GM11168 (cell line): ENCODE data around the gene KNG1.
"Not testable (repeated sequence)": the region's sequence is repeated elsewhere in the genome, so short reads cannot be mapped to it uniquely, and the experiment has no call there.

ENCODE experiments used
- in situ Hi-C: fragments of 300-500 bp; cut with MboI; formaldehyde crosslinking; loops from one replicate; pipeline ENCODE4 v1.12.0; 2022; ENCODE audit warnings: low sequenced_read_pairs; ENCODE audit not compliant: unreplicated experiment

Gene KNG1

DNA sequence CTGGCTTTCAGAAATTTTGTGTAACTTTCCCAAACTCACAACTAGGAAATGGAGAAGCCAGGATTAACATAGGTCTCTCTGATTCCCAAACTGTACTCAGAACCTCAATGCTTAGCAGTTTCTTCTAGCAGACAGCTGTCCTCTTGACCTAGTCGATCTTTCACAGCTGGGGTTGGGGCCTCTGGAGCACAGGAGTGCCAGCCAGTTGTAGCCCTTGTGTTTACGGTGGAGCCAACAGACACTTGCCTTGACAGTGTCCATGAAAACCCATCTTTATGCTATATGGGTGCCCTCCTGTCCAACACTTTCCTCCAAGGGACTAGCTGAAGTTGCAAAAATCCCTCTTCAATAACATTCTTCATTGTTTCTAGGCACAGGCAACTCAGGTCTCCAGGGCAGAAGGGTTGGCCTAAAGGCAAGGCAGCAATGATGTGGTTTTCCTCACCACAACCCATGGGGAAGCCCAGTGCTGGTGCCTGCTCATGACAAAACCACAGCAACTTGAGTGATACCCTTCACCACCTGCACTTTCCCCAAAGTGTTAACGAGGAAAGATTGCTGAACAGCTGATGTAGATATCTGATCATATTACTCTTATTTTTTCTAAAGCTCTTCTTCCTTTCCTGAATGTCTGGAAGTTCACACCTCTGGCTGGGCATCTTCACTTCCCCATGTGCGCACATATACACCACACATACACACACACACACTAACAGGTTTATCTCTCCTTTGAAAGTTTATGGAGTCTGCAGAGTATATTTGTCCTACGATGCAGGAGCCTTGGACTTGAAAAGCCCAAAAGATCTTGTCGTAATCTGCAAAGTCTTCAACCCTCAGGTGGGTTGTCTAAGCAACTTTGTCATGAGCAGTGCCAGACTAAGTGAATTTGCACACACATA is 11.0 kb upstream of the KNG1 start:
- in situ Hi-C loops, result no loop called here

DNA sequence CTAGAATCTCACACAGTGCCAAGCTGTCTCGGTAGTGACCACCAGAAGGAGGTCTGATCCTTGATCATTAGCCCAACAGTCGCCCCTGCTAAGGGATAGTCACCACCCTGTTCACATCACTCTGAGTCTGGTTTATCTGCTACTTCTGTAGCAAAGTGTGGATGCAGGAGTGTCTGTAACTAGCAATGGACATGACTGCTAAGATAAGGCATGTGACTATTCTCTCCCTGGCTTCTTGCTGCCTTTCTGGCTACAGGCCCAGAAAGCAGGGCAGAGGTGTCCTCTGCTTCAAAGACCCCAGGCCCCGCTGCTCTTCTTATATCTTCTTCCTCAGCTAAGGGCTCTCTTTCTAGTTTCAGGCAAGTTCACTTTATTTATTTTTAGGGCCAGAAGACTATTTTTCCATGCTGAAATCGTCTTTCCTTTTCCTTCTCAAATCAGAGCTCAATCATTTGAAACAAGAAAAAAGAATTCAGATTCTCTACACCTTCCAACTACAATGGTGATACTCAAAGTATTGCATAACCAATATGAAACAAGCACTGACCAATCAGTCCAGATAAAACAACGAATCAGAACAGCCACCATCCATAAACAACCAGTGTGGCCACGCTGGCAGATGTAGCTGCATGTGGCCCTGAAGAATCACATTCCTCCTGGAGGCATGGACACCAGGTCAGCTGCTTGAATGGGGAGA is 8.0 kb upstream of the KNG1 start:
- in situ Hi-C loops, result no loop called here

DNA sequence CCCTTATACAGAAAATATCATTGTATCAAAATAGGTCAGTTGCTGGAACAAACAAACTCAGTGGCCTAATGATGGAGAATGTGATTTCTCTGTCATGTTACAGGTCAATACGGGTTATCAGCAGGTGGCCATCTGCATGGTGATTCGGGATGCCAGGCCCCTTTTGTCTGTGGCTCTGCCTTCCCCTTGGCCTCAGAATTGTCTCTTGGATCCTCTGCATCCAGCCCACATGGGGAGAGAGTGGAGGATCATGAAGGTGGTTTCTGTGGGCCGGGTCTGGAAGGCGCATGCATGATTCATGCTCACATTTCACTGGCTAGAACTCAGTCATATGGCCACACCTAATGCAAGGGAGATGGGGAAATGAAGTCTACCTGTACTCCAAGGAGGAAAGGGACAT is 6.5 kb upstream of the KNG1 start:
- in situ Hi-C loops, result not testable (repeated sequence)

DNA sequence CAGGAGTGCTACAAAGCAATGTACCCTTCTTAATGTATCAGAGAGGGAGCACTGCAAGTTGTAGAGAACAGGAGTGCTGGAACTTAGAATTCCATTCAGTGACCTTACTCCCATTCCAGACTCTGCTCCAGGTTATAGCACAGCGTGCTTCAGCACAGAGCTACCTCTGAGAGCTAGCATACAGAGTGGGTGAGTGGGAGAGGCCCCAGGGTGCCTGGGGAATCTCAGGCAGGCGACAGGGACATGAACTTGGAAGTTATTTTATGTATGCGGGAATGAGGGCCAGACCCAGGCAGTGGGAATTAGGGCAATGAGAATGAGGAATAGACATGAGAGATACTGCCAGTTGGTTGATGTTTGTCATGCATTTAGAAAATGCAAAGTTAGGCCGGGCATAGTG is 3.7 kb upstream of the KNG1 start:
- in situ Hi-C loops, result no loop called here

DNA sequence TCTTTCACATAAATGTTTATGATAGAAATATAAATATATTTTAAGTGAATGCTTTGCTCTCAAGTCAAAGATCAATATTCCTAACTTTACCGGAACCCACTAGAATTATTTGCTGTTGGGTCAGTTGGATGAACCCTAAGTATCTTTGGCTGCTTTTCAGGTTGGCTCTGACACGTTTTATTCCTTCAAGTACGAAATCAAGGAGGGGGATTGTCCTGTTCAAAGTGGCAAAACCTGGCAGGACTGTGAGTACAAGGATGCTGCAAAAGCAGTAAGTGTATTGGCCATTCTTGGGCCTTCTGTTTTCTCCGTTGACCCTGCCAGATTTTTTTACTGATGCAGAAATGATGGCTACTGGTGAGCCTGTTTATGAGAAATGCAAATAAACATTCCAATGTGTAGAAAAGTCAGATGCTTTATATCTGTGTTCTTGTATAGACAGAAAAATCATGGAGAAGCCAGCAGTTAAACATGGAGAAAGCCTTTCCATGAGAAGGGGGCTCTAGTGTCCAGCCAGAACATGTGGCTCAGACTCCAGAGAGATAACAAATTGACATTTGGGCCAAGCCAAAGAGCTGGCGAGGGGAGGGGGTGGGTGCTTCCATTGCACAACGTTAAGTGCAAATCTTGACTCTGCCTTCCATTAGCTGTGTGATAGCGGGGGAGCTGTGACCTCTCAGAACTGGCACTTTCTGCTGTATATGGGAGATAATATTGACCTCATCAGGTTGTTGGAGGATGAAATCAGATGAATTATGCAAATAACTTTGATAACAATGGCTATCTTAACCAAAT is 3.0 kb downstream of the KNG1 start:
- in situ Hi-C loops, result no loop called here

DNA sequence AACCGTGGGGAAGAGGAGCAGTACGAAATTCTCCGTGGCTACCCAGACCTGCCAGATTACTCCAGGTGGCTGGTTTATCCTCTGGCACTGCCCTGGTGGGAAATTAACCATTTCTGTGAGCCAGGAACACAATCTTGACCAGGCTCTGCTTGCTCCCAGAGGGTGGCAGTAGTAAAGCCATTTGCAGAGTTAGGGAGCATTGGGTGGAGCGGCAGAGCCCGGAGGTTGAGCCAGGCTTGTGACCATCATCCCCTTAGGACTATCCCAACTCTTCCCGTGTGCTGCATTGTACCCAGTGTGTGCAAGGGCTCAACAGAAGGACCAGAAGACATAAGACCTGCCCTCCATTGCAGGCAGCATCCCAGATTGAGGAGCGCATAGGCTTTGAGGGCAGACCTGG is 5.3 kb downstream of the KNG1 start:
- in situ Hi-C loops, result no loop called here

DNA sequence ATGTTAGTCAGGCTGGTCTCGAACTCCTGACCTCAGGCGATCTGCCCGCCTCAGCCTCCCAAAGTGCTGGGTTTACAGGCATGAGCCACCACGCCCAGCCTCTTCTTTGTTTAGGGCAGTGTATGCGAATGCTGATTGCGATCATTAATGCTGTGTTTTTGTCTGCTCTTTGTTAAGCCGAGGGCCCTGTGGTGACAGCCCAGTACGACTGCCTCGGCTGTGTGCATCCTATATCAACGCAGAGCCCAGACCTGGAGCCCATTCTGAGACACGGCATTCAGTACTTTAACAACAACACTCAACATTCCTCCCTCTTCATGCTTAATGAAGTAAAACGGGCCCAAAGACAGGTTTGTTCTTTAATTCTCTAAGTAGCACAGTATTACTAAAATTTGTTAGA is 7.8 kb downstream of the KNG1 start:
- in situ Hi-C loops, result no loop called here

DNA sequence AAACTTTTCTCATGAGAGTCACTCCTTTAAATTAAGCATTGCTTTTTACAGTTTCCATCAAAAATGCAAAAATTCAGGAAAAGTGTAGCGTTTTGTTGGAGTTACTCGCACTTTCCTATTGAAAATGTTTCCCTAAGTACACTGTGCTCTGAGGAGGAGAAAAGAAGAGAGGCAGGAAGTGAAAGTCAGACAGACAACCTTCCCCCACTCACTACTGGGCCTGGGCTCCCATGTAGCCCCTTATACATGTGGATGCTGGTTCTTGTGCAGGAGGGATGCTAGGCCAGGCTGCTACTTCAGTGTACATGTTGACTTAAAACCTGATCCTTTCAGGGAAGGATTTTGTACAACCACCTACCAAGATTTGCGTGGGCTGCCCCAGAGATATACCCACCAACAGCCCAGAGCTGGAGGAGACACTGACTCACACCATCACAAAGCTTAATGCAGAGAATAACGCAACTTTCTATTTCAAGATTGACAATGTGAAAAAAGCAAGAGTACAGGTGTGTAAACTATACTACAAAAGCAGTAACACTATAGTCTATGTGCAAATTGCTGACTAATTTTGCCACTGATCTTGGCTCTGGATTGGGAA is 15.1 kb downstream of the KNG1 start:
- in situ Hi-C loops, result no loop called here

DNA sequence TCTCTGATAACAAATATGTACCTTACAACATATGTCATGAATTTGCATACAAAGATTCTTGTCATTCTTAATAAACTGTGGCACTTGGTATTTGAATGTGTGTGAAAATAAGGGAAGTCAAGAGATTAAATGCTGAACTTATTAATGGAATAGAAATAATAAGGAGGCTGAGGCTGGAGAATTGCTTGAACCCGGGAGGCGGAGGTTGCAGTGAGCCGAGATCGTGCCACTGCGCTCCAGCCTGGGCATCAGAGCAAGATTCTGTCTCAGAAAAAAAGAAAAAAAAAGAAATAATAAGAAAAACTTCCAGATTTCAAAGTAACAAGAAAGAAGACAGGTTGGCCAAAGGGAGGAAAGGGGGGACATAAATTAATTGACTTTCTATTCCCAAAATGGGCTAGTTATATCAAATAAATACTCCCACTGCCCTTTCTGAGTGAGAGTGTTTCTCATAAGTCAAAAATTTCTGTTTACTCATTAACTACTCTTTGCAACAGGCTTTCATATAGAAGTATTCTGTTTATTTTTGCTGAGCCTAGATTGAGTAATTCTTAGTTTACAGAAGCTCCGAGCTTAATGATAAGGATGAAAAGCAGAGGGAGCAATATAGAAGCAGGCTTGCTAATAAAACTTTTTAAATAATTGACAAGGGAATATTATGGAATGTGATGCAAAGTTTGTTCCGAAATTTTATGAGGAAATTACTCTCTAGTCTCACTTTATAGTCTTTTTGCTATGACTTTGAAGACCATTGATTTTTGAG is 25.6 kb downstream of the KNG1 start:
- in situ Hi-C loops, result no loop called here

DNA sequence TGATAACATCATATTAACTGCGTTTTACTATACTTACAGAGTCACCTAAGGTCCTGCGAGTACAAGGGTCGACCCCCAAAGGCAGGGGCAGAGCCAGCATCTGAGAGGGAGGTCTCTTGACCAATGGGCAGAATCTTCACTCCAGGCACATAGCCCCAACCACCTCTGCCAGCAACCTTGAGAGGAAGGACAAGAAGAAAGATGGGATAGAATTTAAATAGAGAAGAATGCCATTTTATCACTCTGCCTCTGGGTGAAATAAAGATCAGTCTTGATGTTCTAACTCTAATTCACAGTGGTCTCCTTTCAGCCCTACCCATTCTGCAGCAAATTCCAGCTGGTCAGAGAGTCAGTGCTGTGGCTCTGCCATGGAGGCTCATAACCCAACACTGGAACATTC is 26.5 kb downstream of the KNG1 start:
- in situ Hi-C loops, result no loop called here

DNA sequence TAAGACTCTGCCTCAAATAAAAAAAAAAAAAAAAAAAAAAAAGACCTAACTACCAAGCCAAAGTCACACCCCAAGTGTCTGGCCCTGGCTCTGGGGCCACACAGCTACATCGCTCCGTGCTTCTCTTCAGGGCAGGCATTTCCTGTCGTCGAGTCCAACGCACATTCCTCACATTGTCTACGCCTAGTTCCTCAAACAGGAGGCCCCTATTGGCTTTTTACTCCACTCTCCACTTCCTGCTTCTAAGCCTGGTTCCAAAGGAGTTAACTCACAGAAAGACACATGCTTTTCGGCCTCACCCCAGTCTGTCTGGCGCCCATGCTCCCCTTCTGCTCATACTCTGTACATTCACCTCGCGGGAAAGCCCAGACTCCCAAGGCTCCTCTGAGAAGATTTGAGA is 28.8 kb downstream of the KNG1 start:
- in situ Hi-C loops, result no loop called here

DNA sequence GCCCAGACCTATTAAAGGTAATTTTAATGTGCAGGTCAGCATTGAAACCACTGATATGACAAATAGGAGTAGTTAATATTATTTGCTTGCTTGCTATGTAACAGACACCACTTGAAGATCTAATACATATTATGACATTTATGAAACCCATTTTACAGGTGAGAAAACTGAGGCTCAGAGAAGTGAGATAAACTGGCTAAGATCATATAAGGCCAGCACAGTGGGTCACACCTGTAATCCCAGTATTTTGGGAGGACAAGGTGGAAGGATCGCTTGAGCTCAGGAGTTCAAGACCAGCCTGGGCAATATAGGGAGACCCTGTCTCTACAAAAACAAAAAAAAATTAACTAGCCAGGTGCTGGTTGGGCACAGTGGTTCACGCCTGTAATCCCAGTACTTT is 33.2 kb downstream of the KNG1 start:
- in situ Hi-C loops, result no loop called here

DNA sequence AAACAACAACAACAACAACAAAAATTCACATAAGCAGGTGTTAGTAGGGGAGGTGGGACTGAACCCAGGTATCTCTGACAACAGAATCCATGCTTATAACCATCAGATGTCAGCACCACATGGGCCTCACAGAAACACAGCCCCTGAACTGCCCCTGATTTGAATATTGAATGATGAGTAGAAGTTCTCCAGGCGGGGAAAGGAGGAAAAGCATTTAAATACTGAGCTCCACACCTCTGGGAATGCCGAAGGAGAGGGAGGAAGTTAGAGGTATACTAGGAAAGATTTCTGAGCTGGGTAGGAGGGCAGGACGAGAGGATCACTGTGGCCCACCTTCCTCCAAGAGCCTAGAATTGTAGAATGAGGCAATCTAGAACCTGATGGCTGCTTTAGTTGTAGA is 34.3 kb downstream of the KNG1 start:
- in situ Hi-C loops, result no loop called here

DNA sequence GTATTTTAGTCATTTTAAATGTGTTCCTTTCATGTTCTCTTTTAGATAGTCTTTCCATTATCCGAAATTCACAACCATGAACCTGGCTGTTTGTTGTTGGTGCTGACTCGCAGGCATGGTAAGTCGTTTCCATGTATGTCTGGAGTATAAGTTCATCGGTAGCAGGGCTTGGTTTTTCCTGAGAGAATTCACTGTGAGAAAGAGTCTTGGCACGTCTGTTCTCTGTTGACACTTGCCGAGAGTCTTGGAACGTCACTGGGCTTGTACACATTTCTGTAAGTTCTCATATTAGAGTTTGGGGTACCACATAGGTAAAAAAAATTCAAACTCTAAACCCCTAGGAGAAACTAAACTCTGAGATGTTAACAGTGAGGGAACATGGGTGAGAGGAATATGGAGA is 36.8 kb downstream of the KNG1 start:
- in situ Hi-C loops, result no loop called here

DNA sequence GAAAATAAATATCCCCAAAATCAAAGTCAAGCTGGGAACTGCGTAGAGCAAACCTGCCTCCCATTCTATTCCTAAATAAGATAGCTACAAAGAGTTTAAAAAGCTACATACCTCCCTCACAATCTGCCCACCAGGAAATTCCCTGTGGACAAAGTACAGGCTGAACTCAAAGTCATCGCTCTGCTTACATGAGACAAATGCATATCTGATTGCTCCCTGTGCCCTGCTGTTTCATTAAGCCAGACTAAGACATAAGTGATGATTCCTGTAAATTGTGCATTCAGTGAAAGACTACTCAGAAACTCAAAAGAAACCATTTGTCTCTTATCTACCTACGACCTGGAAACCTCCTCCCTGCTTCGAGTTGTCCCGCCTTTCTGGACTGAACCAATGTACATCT is 37.7 kb downstream of the KNG1 start:
- in situ Hi-C loops, result no loop called here

DNA sequence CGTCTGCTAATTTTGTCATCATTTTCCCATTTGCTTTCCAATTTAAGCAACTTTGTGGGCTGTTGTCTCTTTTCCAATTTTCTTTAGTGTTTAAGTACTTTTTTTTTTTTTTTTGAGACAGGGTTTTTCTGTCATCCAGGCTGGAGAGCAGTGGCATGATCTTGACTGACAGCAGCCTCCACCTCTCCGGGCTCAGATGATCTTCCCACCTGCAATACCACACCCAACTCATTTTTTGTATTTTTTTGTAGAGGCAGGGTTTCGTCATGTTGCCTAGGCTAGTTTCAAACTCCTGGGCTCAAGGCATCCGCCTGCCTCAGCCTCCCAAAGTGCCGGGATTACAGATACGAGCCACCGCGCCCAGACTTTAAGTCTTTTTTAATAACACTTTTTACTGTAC is 40.1 kb downstream of the KNG1 start:
- in situ Hi-C loops, result no loop called here

DNA sequence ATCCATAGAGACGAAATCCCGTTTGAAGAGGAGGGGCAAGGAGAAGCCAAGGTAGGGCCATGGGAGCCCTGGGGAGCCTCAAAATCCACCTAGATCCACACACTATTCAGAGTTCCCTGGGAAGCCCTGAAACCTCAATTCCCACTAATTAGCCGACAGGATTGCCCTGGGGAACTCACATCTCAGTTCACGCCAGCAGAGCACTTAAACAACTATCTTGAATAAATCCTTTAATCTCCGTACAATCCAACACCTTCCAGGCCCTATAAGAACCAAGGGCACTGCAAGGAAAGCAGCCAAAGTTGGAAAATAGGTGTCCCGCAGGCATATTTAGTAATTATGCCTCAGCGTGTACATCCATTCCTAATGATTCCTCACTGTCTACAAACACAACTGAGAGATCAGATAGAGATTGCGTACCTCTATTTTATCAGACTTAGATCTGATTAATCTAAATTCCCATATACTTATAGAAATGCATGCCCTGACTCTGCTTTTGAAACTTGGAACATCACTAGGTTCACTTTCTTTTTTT is 40.6 kb downstream of the KNG1 start:
- in situ Hi-C loops, result no loop called here

DNA sequence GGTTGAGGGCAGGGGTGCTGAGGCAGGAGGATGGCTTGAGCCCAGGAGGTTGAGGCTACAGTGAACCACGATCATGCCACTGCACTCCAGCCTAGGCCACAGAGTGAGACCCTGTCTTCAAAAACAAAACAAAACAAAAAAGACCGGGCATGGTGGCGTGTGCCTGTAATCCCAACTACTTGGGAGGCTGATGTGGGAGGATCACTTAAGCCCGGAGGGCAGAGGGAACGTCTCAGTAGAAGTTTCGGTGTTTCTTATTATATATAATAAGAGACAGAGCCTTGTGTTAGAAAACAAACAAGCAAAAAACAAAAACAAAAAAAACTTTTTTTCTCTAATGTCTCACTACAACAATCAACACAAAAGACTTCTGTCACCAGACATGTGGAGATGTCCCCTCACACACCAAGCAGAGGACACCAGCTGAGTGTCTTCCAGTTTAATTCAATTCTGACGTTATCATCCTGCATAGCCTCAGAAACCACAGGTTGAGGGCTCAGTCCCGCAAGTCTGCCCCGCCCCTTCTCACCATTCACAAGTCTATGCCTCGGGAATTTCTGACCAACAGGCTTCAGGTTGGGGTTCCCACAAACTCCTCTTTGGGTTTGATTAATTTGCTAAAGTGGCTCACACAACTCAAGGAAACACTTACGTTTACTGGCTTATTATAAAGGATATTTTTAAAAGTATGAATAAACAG is 42.2 kb downstream of the KNG1 start:
- in situ Hi-C loops, result no loop called here
